Right lobe of liver (tissue), 6 donors: Measurements from ENCODE around the gene PHAF1. TPM values are rescaled to one million over a fixed set of nuclear protein-coding genes. Genes with fewer than 3 reads are reported as not detected.

ENCODE experiments used
- ATAC-seq, 4 donors: fragments of 200-7000 bp; cut with Tn5 transposase; one replicate each; pipeline ENCODE4 v1.9.1; 2020; ENCODE audit warnings: mild to moderate bottlenecking in 4 of 4, moderate library complexity in 4 of 4
- DNase-seq, 3 donors: peaks; one replicate each; pipeline ENCODE4 v3.0.0-alpha.2; 2020
- H3K27ac ChIP-seq, 3 donors: fragments of 200-600 bp; one replicate each; pipeline ENCODE4 v1.8.0; 2022
- H3K27me3 ChIP-seq, 2 donors: fragments of 200-600 bp; one replicate each; pipeline ENCODE4 v1.8.0; 2022
- H3K36me3 ChIP-seq, 4 donors: fragments of 200-600 bp; sonication (generic) in 1 of 4; one replicate each; pipeline versions ENCODE4 v1.5.1 to v1.8.0; 2017 to 2022; ENCODE audit warnings: control low read depth in 1 of 4
- H3K4me1 ChIP-seq, 4 donors: fragments of 200-600 bp; sonication (generic) in 1 of 4; one replicate each; pipeline versions ENCODE4 v1.5.1 to v1.8.0; 2017 to 2022; ENCODE audit warnings: control low read depth in 1 of 4
- H3K4me3 ChIP-seq, 3 donors: fragments of 200-600 bp; one replicate each; pipeline ENCODE4 v1.8.0; 2022
- H3K9me3 ChIP-seq, 4 donors: fragments of 200-600 bp; sonication (generic) in 1 of 4; one replicate each; pipeline versions ENCODE4 v1.5.1 to v1.8.0; 2017 to 2022; ENCODE audit warnings: control low read depth in 1 of 4
- CTCF ChIP-seq, 4 donors: fragments of 200-600 bp in 3 of 4; fragments of 450-650 bp in 1 of 4; IDR thresholded peaks; one replicate each; pipeline versions ENCODE4 v1.5.1 to v1.8.0; 2016 to 2022; ENCODE audit warnings: antibody characterized with exemption in 4 of 4, mild to moderate bottlenecking in 2 of 4
- POLR2A ChIP-seq: fragments of 450-650 bp; IDR thresholded peaks from one replicate; pipeline ENCODE4 v1.6.1; 2017; ENCODE audit warnings: antibody characterized with exemption, mild to moderate bottlenecking
- WGBS: methylation state at CpG from one replicate; pipeline ENCODE4 v1.1.6; 2018; ENCODE audit warnings: low coverage, low lambda C conversion rate; ENCODE audit not compliant: insufficient coverage; ENCODE audit errors: missing lambda C conversion rate; 5-methylcytosine and 5-hydroxymethylcytosine counted together
- intact Hi-C, 2 donors: fragments of 100-400 bp; cut with DNase I; formaldehyde crosslinking; loops; one replicate each; pipeline versions ENCODE4 v1.11.2 to v1.14.1; 2022
- total RNA-seq, 6 experiments: library from RNA; depleted of rRNA in 2 of 6; stranded (reverse); fragments of >200 nt in 2 of 6; fragmentation: NEBNext Ultra II Directional in 3 of 6; extraction: Animal tissue kit (Norgen Biotek cat#: 25700) in 3 of 6; gene quantifications; one replicate each; pipeline versions ENCODE4 v1.1.0 to v1.2.4, GENCODE V29; 2016 to 2023
- donor health status: DM: no; HTN: yes; CAD: no.
- donor health status: DM: no; HTN: no; CAD: no.
- donor health status: DM: no; HTN: no; CAD: no.
- donor health status: DM: no; HTN: yes; CAD: no.
- donor health status: DM: no; HTN: yes; CAD: no.

The PHAF1 gene
- total RNA-seq, 6 experiments from 2014 or later = 22.3 to 45.1 (median 32.4) TPM

GRCh38 chr16:67184453-67184994 lies 74.8 kb downstream of the PHAF1 start:
- WGBS = 0% methylated on average over 15 of the region's 59 CpGs
- H3K4me3 ChIP-seq = peak overlapping the region; percentile 56 to 79 (median 67)
- H3K36me3 ChIP-seq = no peaks in the 10 kb centered on the region
- no peaks in the 10 kb centered on the region for H3K27me3 ChIP-seq
- peaks cover 0 to 17% (median 9%) of the 10 kb centered on the region in 4 donors for H3K4me1 ChIP-seq
- H3K9me3 ChIP-seq = no peaks in the 10 kb centered on the region
- ATAC-seq (peak; percentile 4 to 24 (median 12)), DNase-seq (peak in 1 of 3 donors; percentile 69)
- H3K27ac ChIP-seq = peak overlapping the region; percentile 85 to 91 (median 90)
- intact Hi-C loops = no loop called here
- TF ChIP-seq CTCF (IDR thresholded peaks at IDR 0.05) = no peak
- no peak for TF ChIP-seq POLR2A

- peak; percentile 55 to 63 (median 58) for ATAC-seq
Measured at GRCh38 chr16:67184995-67185650, 75.4 kb downstream of the PHAF1 start.

GRCh38 chr16:67185651-67186134 lies 76.0 kb downstream of the PHAF1 start:
- ATAC-seq = no peak
- intact Hi-C loops = no loop called here
- no peaks in the 10 kb centered on the region for H3K9me3 ChIP-seq
- H3K27me3 ChIP-seq = no peaks in the 10 kb centered on the region
- no peaks in the 10 kb centered on the region for H3K36me3 ChIP-seq
- TF ChIP-seq POLR2A (no peak), CTCF (IDR thresholded peaks at IDR 0.05) (no peak)
- H3K27ac ChIP-seq = no peak overlapping the region
- 5% methylated on average over 12 of the region's 12 CpGs for WGBS
- H3K4me1 ChIP-seq = peaks cover 0 to 17% (median 9%) of the 10 kb centered on the region in 4 donors
- no peak for DNase-seq
- H3K4me3 ChIP-seq = no peak overlapping the region

More at GRCh38 chr16:67184995-67185650, 75.4 kb downstream of the PHAF1 start:
- no peak overlapping the region for H3K4me3 ChIP-seq
- intact Hi-C loops = no loop called here
- no peak overlapping the region for H3K27ac ChIP-seq
- TF ChIP-seq POLR2A (no peak), CTCF (IDR thresholded peaks at IDR 0.05) (peak; percentile 76 to 83 (median 77))
- no peaks in the 10 kb centered on the region for H3K36me3 ChIP-seq
- H3K27me3 ChIP-seq = no peaks in the 10 kb centered on the region
- WGBS = 9% methylated on average over 12 of the region's 43 CpGs
- H3K4me1 ChIP-seq = peaks cover 0 to 17% (median 9%) of the 10 kb centered on the region in 4 donors
- DNase-seq = peak; percentile 89 to 92 (median 89)
- no peaks in the 10 kb centered on the region for H3K9me3 ChIP-seq

GRCh38 chr16:67186550-67186950 lies 76.8 kb downstream of the PHAF1 start:
- no peaks in the 10 kb centered on the region for H3K27me3 ChIP-seq
- H3K27ac ChIP-seq = no peak overlapping the region
- ATAC-seq (no peak), DNase-seq (no peak)
- no CpG with 5 or more reads among the region's 5 CpGs for WGBS
- TF ChIP-seq CTCF (IDR thresholded peaks at IDR 0.05) (no peak), POLR2A (no peak)
- H3K9me3 ChIP-seq = no peaks in the 10 kb centered on the region
- H3K36me3 ChIP-seq = no peaks in the 10 kb centered on the region
- H3K4me1 ChIP-seq = peaks cover 0 to 20% (median 9%) of the 10 kb centered on the region in 4 donors
- no peak overlapping the region for H3K4me3 ChIP-seq
- intact Hi-C loops = no loop called here
